H1 (cell line): ENCODE results near the gene TMPO. TPM values are rescaled to one million over a fixed set of nuclear protein-coding genes. Genes with fewer than 3 reads are reported as not detected.

Experiments used
- CTCF ChIA-PET: fragments of 300-600 bp; sonication (Branson Sonifier 250); formaldehyde crosslinking; loops from one replicate; lab custom pipeline; 2021; ENCODE audit not compliant: partially characterized antibody; lab: Charles Lee
- POLR2A ChIA-PET: fragments of 300-600 bp; sonication (Branson Sonifier 250); formaldehyde crosslinking; loops from one replicate; lab custom pipeline; 2021; ENCODE audit warnings: inconsistent platforms; ENCODE audit not compliant: partially characterized antibody; lab: Charles Lee
- DNase-seq, 2 experiments: peaks; one replicate each; pipeline versions ENCODE4 v3.0.0 to v3.0.0-alpha.2; 2010 to 2022; ENCODE audit warnings: low spot score in 2 of 2, low read depth in 1 of 2, mixed read lengths in 1 of 2
- FAIRE-seq: peaks from 2 replicates; lab custom pipeline; 2011; peaks lifted over from hg19 to GRCh38; lab: Jason Lieb, UNC
- H2AFZ ChIP-seq: 2 replicates; pipeline ENCODE4 v1.8.1; 2012; ENCODE audit warnings: low read length, inconsistent platforms
- H2AK5ac ChIP-seq: 2 replicates; pipeline ENCODE4 v1.6.1; 2013; ENCODE audit warnings: low read depth, low read length
- H2BK120ac ChIP-seq: replicated peaks from 2 replicates; pipeline ENCODE3; 2013; ENCODE audit warnings: low read depth, low read length, inconsistent platforms
- H2BK12ac ChIP-seq: 2 replicates; pipeline ENCODE4 v1.6.1; 2013; ENCODE audit warnings: low read depth, low read length
- H2BK15ac ChIP-seq: 2 replicates; pipeline ENCODE4 v1.6.1; 2013; ENCODE audit warnings: low read length
- H2BK20ac ChIP-seq: 2 replicates; pipeline ENCODE4 v1.6.1; 2013; ENCODE audit warnings: low read length
- H2BK5ac ChIP-seq: 2 replicates; pipeline ENCODE4 v1.6.1; 2013; ENCODE audit warnings: low read depth, low read length
- H3K14ac ChIP-seq: 2 replicates; pipeline ENCODE4 v1.6.1; 2013; ENCODE audit warnings: inconsistent platforms; ENCODE audit not compliant: insufficient read length
- H3K18ac ChIP-seq: 2 replicates; pipeline ENCODE4 v1.6.1; 2013; ENCODE audit warnings: low read length; ENCODE audit errors: extremely low read depth
- H3K23ac ChIP-seq: 2 replicates; pipeline ENCODE4 v1.6.1; 2013; ENCODE audit warnings: inconsistent platforms; ENCODE audit not compliant: insufficient read length
- H3K23me2 ChIP-seq: 2 replicates; pipeline ENCODE4 v1.6.1; 2013; ENCODE audit warnings: low read depth, low read length
- H3K27ac ChIP-seq: 2 replicates; pipeline ENCODE4 v1.6.1; 2011; ENCODE audit warnings: low read depth, low read length, inconsistent platforms
- H3K27me3 ChIP-seq, 4 experiments: replicated peaks in 1 of 4; 1 replicate in 1 of 4; 2 replicates in 3 of 4; pipeline versions ENCODE4 v1.6.1 to v1.8.1; 2011 to 2013; ENCODE audit warnings: low read length in 3 of 4, mild to moderate bottlenecking in 3 of 4, inconsistent platforms in 2 of 4, mixed read lengths in 2 of 4, moderate library complexity in 1 of 4; ENCODE audit not compliant: control insufficient read depth in 3 of 4, insufficient read depth in 3 of 4; ENCODE audit errors: extremely low read depth in 1 of 4
- H3K36me3 ChIP-seq, 4 experiments: 2 replicates each; pipeline versions ENCODE4 v1.6.1 to v1.8.1; 2011 to 2013; ENCODE audit warnings: mild to moderate bottlenecking in 4 of 4, low read length in 3 of 4, moderate library complexity in 2 of 4, control low read depth in 1 of 4, inconsistent platforms in 1 of 4; ENCODE audit not compliant: insufficient read depth in 4 of 4, control insufficient read depth in 2 of 4
- H3K4ac ChIP-seq: replicated peaks from 2 replicates; pipeline ENCODE3; 2013; ENCODE audit warnings: low read length, low read depth, mixed read lengths, inconsistent platforms; ENCODE audit not compliant: insufficient read length
- H3K4me1 ChIP-seq, 4 experiments: replicated peaks in 1 of 4; 1 replicate in 1 of 4; 2 replicates in 3 of 4; pipeline versions ENCODE4 v1.6.1 to v1.8.1; 2011 to 2013; ENCODE audit warnings: low read length in 3 of 4, inconsistent platforms in 2 of 4, mixed read lengths in 1 of 4; ENCODE audit not compliant: insufficient read depth in 4 of 4, control insufficient read depth in 3 of 4
- H3K4me2 ChIP-seq, 2 experiments: 2 replicates each; pipeline versions ENCODE4 v1.6.1 to v1.8.1; 2011 to 2013; ENCODE audit warnings: low read depth in 2 of 2, low read length in 2 of 2, control low read depth in 1 of 2, inconsistent platforms in 1 of 2, mild to moderate bottlenecking in 1 of 2; ENCODE audit not compliant: insufficient read depth in 1 of 2
- H3K4me3 ChIP-seq, 4 experiments: fragments of 200-600, 300-600 bp in 1 of 4; sonication (generic), shearing (Covaris generic), sonication (Bioruptor Twin) in 1 of 4; 2 replicates each; pipeline versions ENCODE4 v1.5.1 to v1.8.1; 2011 to 2016; ENCODE audit warnings: low read length in 4 of 4, low read depth in 3 of 4, control low read depth in 2 of 4, inconsistent platforms in 2 of 4, mild to moderate bottlenecking in 2 of 4, mixed read lengths in 1 of 4, moderate library complexity in 1 of 4; ENCODE audit not compliant: insufficient read depth in 2 of 4; ENCODE audit errors: extremely low read depth in 1 of 4
- H3K56ac ChIP-seq: replicated peaks from 2 replicates; pipeline ENCODE3; 2013; ENCODE audit warnings: low read depth, mild to moderate bottlenecking, mixed read lengths, low read length, inconsistent platforms; ENCODE audit not compliant: insufficient read length
- H3K79me1 ChIP-seq: 2 replicates; pipeline ENCODE4 v1.6.1; 2013; ENCODE audit warnings: low read depth, low read length, control low read depth
- H3K79me2 ChIP-seq, 2 experiments: 2 replicates each; pipeline versions ENCODE4 v1.6.1 to v1.8.1; 2012 to 2013; ENCODE audit warnings: low read length in 2 of 2, mild to moderate bottlenecking in 2 of 2, inconsistent platforms in 1 of 2; ENCODE audit not compliant: insufficient read depth in 2 of 2, control insufficient read depth in 1 of 2
- H3K9ac ChIP-seq, 4 experiments: replicated peaks in 1 of 4; 1 replicate in 1 of 4; 2 replicates in 3 of 4; pipeline versions ENCODE4 v1.6.1 to v1.8.1; 2011 to 2013; ENCODE audit warnings: low read depth in 3 of 4, low read length in 3 of 4, control low read depth in 2 of 4, mild to moderate bottlenecking in 2 of 4, moderate library complexity in 2 of 4, inconsistent platforms in 1 of 4; ENCODE audit errors: extremely low read depth in 1 of 4
- H3K9me3 ChIP-seq, 2 experiments: 2 replicates each; pipeline versions ENCODE4 v1.6.1 to v1.8.1; 2012 to 2013; ENCODE audit warnings: mild to moderate bottlenecking in 2 of 2, moderate library complexity in 2 of 2, control low read depth in 1 of 2, inconsistent platforms in 1 of 2, low read depth in 1 of 2, low read length in 1 of 2, mixed read lengths in 1 of 2; ENCODE audit not compliant: insufficient read depth in 2 of 2
- H4K20me1 ChIP-seq, 2 experiments: replicated peaks in 1 of 2; 2 replicates each; pipeline versions ENCODE3 to v1.8.1; 2011 to 2013; ENCODE audit warnings: inconsistent platforms in 2 of 2, low read length in 2 of 2, mild to moderate bottlenecking in 1 of 2; ENCODE audit not compliant: insufficient read depth in 2 of 2, control insufficient read depth in 1 of 2
- H4K5ac ChIP-seq: 2 replicates; pipeline ENCODE4 v1.6.1; 2013; ENCODE audit warnings: low read length, low read depth, mixed read lengths, inconsistent platforms; ENCODE audit not compliant: insufficient read length
- H4K8ac ChIP-seq: 2 replicates; pipeline ENCODE4 v1.8.0; 2013; ENCODE audit warnings: mild to moderate bottlenecking, moderate library complexity, low read length, inconsistent platforms; ENCODE audit not compliant: insufficient read depth; ENCODE audit errors: extremely low read depth
- H4K91ac ChIP-seq: replicated peaks from 2 replicates; pipeline ENCODE3; 2013; ENCODE audit warnings: low read length, mixed read lengths, inconsistent platforms; ENCODE audit not compliant: insufficient read length
- ATF2 ChIP-seq: IDR thresholded peaks from 2 replicates; pipeline ENCODE4 v1.6.1; 2012; ENCODE audit warnings: low read length, inconsistent platforms
- EGR1 ChIP-seq: IDR thresholded peaks from 2 replicates; pipeline ENCODE4 v1.6.1; 2011; ENCODE audit warnings: low read depth, low read length, borderline replicate concordance
- KDM5A ChIP-seq: fragments of 200-600 bp; IDR thresholded peaks from 2 replicates; pipeline ENCODE4 v1.7.1; 2012; ENCODE audit warnings: mild to moderate bottlenecking, low read length, inconsistent platforms, mixed read lengths
- NRF1 ChIP-seq: IDR thresholded peaks from 2 replicates; pipeline ENCODE4 v1.6.1; 2011; ENCODE audit warnings: mild to moderate bottlenecking, low read depth, low read length, improper control_type of control experiment
- SP4 ChIP-seq: IDR thresholded peaks from 2 replicates; pipeline ENCODE4 v1.6.1; 2012; ENCODE audit warnings: low read length, inconsistent platforms
- WGBS, 2 experiments: shearing (Covaris generic) in 1 of 2; methylation state at CpG; one replicate each; pipeline versions ENCODE4 v1.1.6 to v1.1.7; 2013 to 2015; ENCODE audit warnings: low lambda C conversion rate in 2 of 2, mixed read lengths in 2 of 2, inconsistent platforms in 1 of 2, low coverage in 1 of 2, missing lambda C conversion rate in 1 of 2; ENCODE audit not compliant: insufficient replicate concordance in 2 of 2, insufficient coverage in 1 of 2, insufficient read length in 1 of 2; ENCODE audit errors: extremely low coverage in 1 of 2, missing lambda C conversion rate in 1 of 2; 5-methylcytosine and 5-hydroxymethylcytosine counted together
- polyA plus RNA-seq, 7 experiments: library from polyadenylated mRNA; depleted of rRNA in 3 of 7; stranded (reverse) in 5 of 7; unstranded in 2 of 7; fragments of >200 nt in 5 of 7; fragments of 200-250 nt in 2 of 7; gene quantifications; 1 replicate in 5 of 7; 2 replicates in 1 of 7; 4 replicates in 1 of 7; pipeline versions ENCODE4 v1.2.1 to v1.2.3, GENCODE V29; 2011 to 2013; ENCODE audit warnings: missing spikeins in 2 of 7, mixed read lengths in 2 of 7
- total RNA-seq: library from RNA; stranded (reverse); fragmentation: NEBNext Ultra II Directional; extraction: Animal tissue kit (Norgen Biotek cat#: 25700); gene quantifications from 2 replicates; pipeline ENCODE4 v1.2.1, GENCODE V29; 2021

TMPO gene
- total and polyA plus RNA-seq, 2 of the 8 experiments (the other 6 are each of a cell fraction or from before 2014, with no cell fraction given) = 43.9 to 195 TPM

GRCh38 chr12:98504368-98504617 lies 11.1 kb upstream of the TMPO start:
- Histone ChIP-seq H3K56ac (no peak overlapping the region), H3K27ac (no peak overlapping the region)
- POLR2A ChIA-PET = interaction anchor here (1.2 to 8.1 kb wide), 2 partner anchors 11 to 78 kb away, joined by 3 to 94 read pairs; partner anchors contain the start of gene TMPO

More at GRCh38 chr12:98504368-98504617, 11.1 kb upstream of the TMPO start:
- Histone ChIP-seq H2AFZ (no peak overlapping the region), H2AK5ac (no peak overlapping the region), H3K23me2 (peaks cover 3% of the 10 kb centered on the region; the same call in 1 of the 2 replicates), H3K4me1 (no peaks in the 10 kb centered on the region), H2BK120ac (no peak overlapping the region), H3K4me3 (peak overlapping the region; percentile 69 to 96 (median 87)), H3K14ac (no peak overlapping the region), H3K9ac (no peak overlapping the region; a peak in 1 of 7 replicates), H3K18ac (no peak overlapping the region), H2BK12ac (no peak overlapping the region), H3K79me1 (no peaks in the 10 kb centered on the region), H4K5ac (no peak overlapping the region), H2BK20ac (no peak overlapping the region), H3K9me3 (no peaks in the 10 kb centered on the region), H3K4ac (no peak overlapping the region), H2BK15ac (no peak overlapping the region), H3K27me3 (no peaks in the 10 kb centered on the region), H4K20me1 (no peaks in the 10 kb centered on the region), H3K23ac (no peak overlapping the region), H3K36me3 (no peaks in the 10 kb centered on the region), H3K4me2 (peak overlapping the region; percentile 55 to 67; a peak in 3 of 4 replicates), H4K91ac (no peak overlapping the region), H4K8ac (no peak overlapping the region), H2BK5ac (no peak overlapping the region; the same call in 1 of the 2 replicates), H3K79me2 (no peaks in the 10 kb centered on the region)
- 48% methylated on average over 3 of the region's 3 CpGs; no CpG with 5 or more reads in 1 of the 2 experiments for WGBS, 2 experiments
- CTCF ChIA-PET = interaction anchor here (1.3 kb wide), 1 partner anchor 10 kb away, joined by 9 read pairs; no protein-coding TSS in a partner anchor
- DNase-seq = no peak
- no peak for TF ChIP-seq SP4
- TF ChIP-seq KDM5A = no peak
- 0 out of 2 replicates have a peak, but pooled peaks have one; percentile 9 for TF ChIP-seq ATF2
- TF ChIP-seq EGR1 = 0 out of 2 replicates have a peak, but pooled peaks have one; percentile 10
- TF ChIP-seq NRF1 = no peak
- no peak for FAIRE-seq
